K562 (cell line): Measurements from ENCODE around the gene MKNK2. TPM values are rescaled to one million over a fixed set of nuclear protein-coding genes. Genes with fewer than 3 reads are reported as not detected.

Experiments
- CTCF ChIP-seq, 3 experiments: IDR thresholded peaks in 2 of 3; conservative IDR thresholded peaks in 1 of 3; 2 replicates each; pipeline ENCODE4 v1.5.1; 2011 to 2012; ENCODE audit warnings: low read length in 3 of 3, mild to moderate bottlenecking in 3 of 3, control low read depth in 2 of 3, improper control_type of control experiment in 1 of 3, inconsistent platforms in 1 of 3, low read depth in 1 of 3, mixed read lengths in 1 of 3, moderate library complexity in 1 of 3; ENCODE audit not compliant: insufficient read depth in 2 of 3
- E2F4 ChIP-seq: sonication (generic); formaldehyde crosslinking; IDR thresholded peaks from 2 replicates; pipeline ENCODE4 v1.8.0; 2022; ENCODE audit warnings: mild to moderate bottlenecking, low read depth, missing genetic modification reagents
- FOXJ3 ChIP-seq: sonication (generic); formaldehyde crosslinking; IDR thresholded peaks from 2 replicates; pipeline ENCODE4 v1.4.0; 2020; ENCODE audit warnings: mild to moderate bottlenecking, missing genetic modification reagents
- NEUROD1 ChIP-seq: fragments of 150-350 bp; IDR thresholded peaks from 2 replicates; pipeline ENCODE4 v1.6.1; 2014; ENCODE audit warnings: borderline replicate concordance, low read length, low read depth; ENCODE audit not compliant: partially characterized antibody
- PCBP1 ChIP-seq: fragments of 200-400 bp; formaldehyde crosslinking; IDR thresholded peaks from 2 replicates; pipeline ENCODE4 v1.6.1; 2018; ENCODE audit warnings: mild to moderate bottlenecking, low read depth, low read length; ENCODE audit not compliant: poor library complexity, severe bottlenecking
- PHF20 ChIP-seq: fragments of 450-650 bp; IDR thresholded peaks from 2 replicates; pipeline ENCODE4 v1.6.1; 2018; ENCODE audit not compliant: partially characterized antibody
- POLR2A ChIP-seq: fragments of 450-650 bp; conservative IDR thresholded peaks from 2 replicates; pipeline ENCODE4 v1.6.1; 2016
- RFX7 ChIP-seq: fragments of 250-450 bp; sonication (Bioruptor Pico); IDR thresholded peaks from 2 replicates; pipeline ENCODE4 v1.5.1; 2021; ENCODE audit warnings: mild to moderate bottlenecking
- RUNX1 ChIP-seq: sonication (generic); IDR thresholded peaks from 2 replicates; pipeline ENCODE4 v1.6.1; 2016; ENCODE audit warnings: antibody characterized with exemption, low read depth
- SMARCA5 ChIP-seq: fragments of 450-650 bp; IDR thresholded peaks from 2 replicates; pipeline ENCODE4 v1.6.1; 2016
- SNRNP70 ChIP-seq: fragments of 200-400 bp; formaldehyde crosslinking; optimal IDR thresholded peaks from 2 replicates; pipeline ENCODE3; 2017; ENCODE audit warnings: low read depth, low read length
- TEAD1 ChIP-seq, 2 experiments: fragments of 450-650 bp in 1 of 2; sonication (generic) in 1 of 2; formaldehyde crosslinking; IDR thresholded peaks; 2 replicates each; pipeline versions ENCODE4 v1.4.0 to v1.8.0; 2020 to 2022; ENCODE audit warnings: mild to moderate bottlenecking in 2 of 2, missing genetic modification reagents in 1 of 2
- ZNF444 ChIP-seq: fragments of 250-450 bp; sonication (Bioruptor Pico); IDR thresholded peaks from 2 replicates; pipeline ENCODE4 v1.4.0; 2020; ENCODE audit warnings: mild to moderate bottlenecking, moderate library complexity
- ZNF507 ChIP-seq: conservative IDR thresholded peaks from 2 replicates; pipeline ENCODE4 v1.6.1; 2017; ENCODE audit warnings: missing genetic modification characterization, missing compliant biosample characterization
- ZNF717 ChIP-seq: fragments of 250-450 bp; sonication (Bioruptor Pico); IDR thresholded peaks from 2 replicates; pipeline ENCODE4 v1.5.0; 2021
- ZNF77 ChIP-seq: fragments of 250-450 bp; sonication (Bioruptor Pico); IDR thresholded peaks from 2 replicates; pipeline ENCODE4 v1.5.0; 2020
- polyA plus RNA-seq, 8 experiments: library from polyadenylated mRNA; depleted of rRNA in 4 of 8; stranded (reverse) in 5 of 8; unstranded in 3 of 8; fragments of >200 nt; fragmentation: Nextera tagmentation in 2 of 8; fragmentation: Illumina TruSeq in 1 of 8; extraction: Ambion mirVana in 2 of 8; extraction: Trizol in 1 of 8; gene quantifications; 2 replicates each; pipeline versions ENCODE4 v1.2.1 to v1.2.3, GENCODE V29; 2011 to 2014; ENCODE audit warnings: inconsistent platforms in 1 of 8, missing spikeins in 1 of 8
- total RNA-seq, 7 experiments: library from RNA; depleted of rRNA in 6 of 7; stranded (reverse); fragments of >200 nt in 6 of 7; fragmentation: Illumina TruSeq in 2 of 7; extraction: Trizol in 2 of 7; gene quantifications; 2 replicates each; pipeline versions ENCODE4 v1.2.1 to v1.2.3, GENCODE V29; 2011 to 2021; ENCODE audit warnings: low replicate concordance in 1 of 7
- TF ChIP-seq, protein P1 (sequence below): sonication (generic); formaldehyde crosslinking; IDR thresholded peaks from 2 replicates; pipeline ENCODE4 v1.8.0; 2023; ENCODE audit warnings: missing genetic modification reagents, mild to moderate bottlenecking, borderline replicate concordance
- TF ChIP-seq, protein P2 (sequence below): fragments of 450-650 bp; conservative IDR thresholded peaks from 2 replicates; pipeline ENCODE4 v1.6.1; 2016; ENCODE audit warnings: missing genetic modification characterization, low read depth, mild to moderate bottlenecking, missing compliant biosample characterization, moderate library complexity

Gene MKNK2
- total and polyA plus RNA-seq, 9 of the 15 experiments (the other 6 are each of a cell fraction or from before 2014, with no cell fraction given), result 5.1 to 191 (median 51.9) TPM

DNA sequence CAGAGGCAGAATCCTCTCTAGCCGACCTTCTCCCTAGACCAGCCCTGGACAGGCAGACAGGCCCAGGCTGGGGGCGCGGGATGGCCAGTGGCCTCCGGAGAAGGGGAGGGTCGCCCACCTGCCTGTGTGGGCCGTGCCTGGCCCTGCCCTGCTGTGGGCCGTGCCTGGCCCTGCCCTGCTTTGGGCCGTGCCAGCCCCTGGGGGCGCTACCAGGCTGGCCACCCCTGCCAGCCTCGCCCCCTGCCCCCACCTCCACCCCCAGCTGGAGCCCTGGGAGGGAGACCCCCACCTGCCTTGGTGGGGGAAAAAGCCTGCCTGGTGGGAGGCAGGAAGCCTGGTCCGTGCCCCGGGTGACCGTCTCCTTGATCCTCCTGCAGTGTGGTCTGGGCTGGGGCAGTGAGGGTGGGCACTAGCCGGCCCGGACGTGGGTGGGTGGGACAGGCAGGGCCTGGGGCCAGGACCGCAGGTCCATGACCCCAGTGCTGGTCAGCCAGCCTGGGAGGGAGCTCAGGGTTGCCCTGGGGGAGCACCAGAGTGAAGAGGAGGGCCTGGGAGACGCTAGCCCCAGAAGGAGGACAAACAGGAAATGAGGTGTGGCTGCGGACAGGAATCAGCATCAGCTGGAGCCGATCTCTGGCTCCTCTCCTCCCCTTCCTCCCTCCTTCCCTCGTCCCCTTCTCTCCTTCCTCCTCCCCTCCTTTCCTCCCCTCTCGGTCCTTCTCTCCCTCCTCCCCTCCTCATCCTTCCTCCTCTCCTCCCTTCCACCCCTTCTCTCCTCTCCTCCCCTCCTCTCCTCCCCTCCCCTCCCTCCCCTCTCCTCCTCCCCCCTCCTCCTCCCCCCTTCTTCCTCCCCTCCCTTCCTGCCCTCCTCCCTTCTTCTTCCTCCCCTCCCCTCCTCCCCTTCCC lies 5.1 kb upstream of the MKNK2 start (continued):
- TF ChIP-seq POLR2A, result peak; percentile 77
- 0 out of 4 replicates have a peak, but pooled peaks of 1 of the 2 experiments have one; percentile 26 for TF ChIP-seq TEAD1 (CRISPR knock-in tag; IDR thresholded peaks at IDR 0.05)
- TF ChIP-seq, protein P1, sequence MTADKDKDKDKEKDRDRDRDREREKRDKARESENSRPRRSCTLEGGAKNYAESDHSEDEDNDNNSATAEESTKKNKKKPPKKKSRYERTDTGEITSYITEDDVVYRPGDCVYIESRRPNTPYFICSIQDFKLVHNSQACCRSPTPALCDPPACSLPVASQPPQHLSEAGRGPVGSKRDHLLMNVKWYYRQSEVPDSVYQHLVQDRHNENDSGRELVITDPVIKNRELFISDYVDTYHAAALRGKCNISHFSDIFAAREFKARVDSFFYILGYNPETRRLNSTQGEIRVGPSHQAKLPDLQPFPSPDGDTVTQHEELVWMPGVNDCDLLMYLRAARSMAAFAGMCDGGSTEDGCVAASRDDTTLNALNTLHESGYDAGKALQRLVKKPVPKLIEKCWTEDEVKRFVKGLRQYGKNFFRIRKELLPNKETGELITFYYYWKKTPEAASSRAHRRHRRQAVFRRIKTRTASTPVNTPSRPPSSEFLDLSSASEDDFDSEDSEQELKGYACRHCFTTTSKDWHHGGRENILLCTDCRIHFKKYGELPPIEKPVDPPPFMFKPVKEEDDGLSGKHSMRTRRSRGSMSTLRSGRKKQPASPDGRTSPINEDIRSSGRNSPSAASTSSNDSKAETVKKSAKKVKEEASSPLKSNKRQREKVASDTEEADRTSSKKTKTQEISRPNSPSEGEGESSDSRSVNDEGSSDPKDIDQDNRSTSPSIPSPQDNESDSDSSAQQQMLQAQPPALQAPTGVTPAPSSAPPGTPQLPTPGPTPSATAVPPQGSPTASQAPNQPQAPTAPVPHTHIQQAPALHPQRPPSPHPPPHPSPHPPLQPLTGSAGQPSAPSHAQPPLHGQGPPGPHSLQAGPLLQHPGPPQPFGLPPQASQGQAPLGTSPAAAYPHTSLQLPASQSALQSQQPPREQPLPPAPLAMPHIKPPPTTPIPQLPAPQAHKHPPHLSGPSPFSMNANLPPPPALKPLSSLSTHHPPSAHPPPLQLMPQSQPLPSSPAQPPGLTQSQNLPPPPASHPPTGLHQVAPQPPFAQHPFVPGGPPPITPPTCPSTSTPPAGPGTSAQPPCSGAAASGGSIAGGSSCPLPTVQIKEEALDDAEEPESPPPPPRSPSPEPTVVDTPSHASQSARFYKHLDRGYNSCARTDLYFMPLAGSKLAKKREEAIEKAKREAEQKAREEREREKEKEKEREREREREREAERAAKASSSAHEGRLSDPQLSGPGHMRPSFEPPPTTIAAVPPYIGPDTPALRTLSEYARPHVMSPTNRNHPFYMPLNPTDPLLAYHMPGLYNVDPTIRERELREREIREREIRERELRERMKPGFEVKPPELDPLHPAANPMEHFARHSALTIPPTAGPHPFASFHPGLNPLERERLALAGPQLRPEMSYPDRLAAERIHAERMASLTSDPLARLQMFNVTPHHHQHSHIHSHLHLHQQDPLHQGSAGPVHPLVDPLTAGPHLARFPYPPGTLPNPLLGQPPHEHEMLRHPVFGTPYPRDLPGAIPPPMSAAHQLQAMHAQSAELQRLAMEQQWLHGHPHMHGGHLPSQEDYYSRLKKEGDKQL (CRISPR knock-in tag), result no peak
- no peak for TF ChIP-seq NEUROD1
- TF ChIP-seq PCBP1, result peak; percentile 63
- TF ChIP-seq SNRNP70, result no peak
- no peak for TF ChIP-seq RUNX1
- no peak for TF ChIP-seq ZNF507
- no peak for TF ChIP-seq ZNF77 (CRISPR knock-in tag)
- TF ChIP-seq CTCF (IDR thresholded peaks at IDR 0.05 in 2 of 3, conservative IDR thresholded peaks at IDR 0.05 in 1 of 3; ENCODE audit: insufficient read depth in 2 of 3, low read depth in 1 of 3, low read length in 3 of 3), result no peak
- TF ChIP-seq FOXJ3 (CRISPR knock-in tag), result no peak
- no peak for TF ChIP-seq SMARCA5
- no peak for TF ChIP-seq PHF20
- TF ChIP-seq, protein P2, sequence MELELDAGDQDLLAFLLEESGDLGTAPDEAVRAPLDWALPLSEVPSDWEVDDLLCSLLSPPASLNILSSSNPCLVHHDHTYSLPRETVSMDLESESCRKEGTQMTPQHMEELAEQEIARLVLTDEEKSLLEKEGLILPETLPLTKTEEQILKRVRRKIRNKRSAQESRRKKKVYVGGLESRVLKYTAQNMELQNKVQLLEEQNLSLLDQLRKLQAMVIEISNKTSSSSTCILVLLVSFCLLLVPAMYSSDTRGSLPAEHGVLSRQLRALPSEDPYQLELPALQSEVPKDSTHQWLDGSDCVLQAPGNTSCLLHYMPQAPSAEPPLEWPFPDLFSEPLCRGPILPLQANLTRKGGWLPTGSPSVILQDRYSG (tag), result no peak
- TF ChIP-seq E2F4 (CRISPR knock-in tag), result no peak
- no peak for TF ChIP-seq ZNF444
- TF ChIP-seq ZNF717 (CRISPR knock-in tag), result no peak
- no peak for TF ChIP-seq RFX7 (CRISPR knock-in tag)
